SH-SY5Y (cell line): Measurements from ENCODE around the gene LANCL3.

ENCODE experiments used
- GATA2 ChIP-seq: IDR thresholded peaks from 2 replicates; pipeline ENCODE4 v1.6.1; 2011; ENCODE audit warnings: mild to moderate bottlenecking, low read depth, low read length
- GATA3 ChIP-seq: IDR thresholded peaks from 2 replicates; pipeline ENCODE4 v1.6.1; 2011; ENCODE audit warnings: low read depth, mild to moderate bottlenecking, low read length, moderate library complexity

DNA sequence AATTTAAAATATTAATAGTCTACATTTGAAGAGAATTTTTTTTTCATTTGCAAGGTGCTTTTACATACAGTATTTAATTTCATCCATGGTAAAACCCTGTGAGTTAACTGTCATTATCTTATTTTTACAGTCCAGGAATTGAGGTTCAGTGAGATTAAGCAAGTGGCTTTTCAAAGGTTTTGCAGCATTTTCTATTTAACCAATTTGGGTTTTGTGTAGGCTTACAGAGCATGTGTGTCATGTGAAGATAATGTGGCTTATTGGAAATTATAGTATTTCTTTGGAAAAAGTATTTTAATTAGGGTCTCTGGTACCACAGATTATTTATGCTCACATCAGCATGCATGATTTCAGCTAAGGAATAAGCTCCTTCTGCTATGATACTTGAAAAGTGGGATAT, 118.7 kb downstream of the LANCL3 start:
- TF ChIP-seq GATA3 (no peak), GATA2 (no peak)
